ENCODE measurements around the gene MRPL51. TPM values are rescaled to one million over a fixed set of nuclear protein-coding genes. Genes with fewer than 3 reads are reported as not detected.

MRPL51 gene
- polyA plus RNA-seq, 6 donors from 2014 or later: 126 to 243 (median 176) TPM

GRCh38 chr12:6444031-6444430, 49.0 kb downstream of the MRPL51 start:
- Mint-ChIP-seq H3K9me3 (no peaks in the 10 kb centered on the region), H3K36me3 (no peaks in the 10 kb centered on the region), H3K4me1 (peaks cover 49 to 67% (median 59%) of the 10 kb centered on the region in 3 donors)

GRCh38 chr12:6443361-6443983, 49.6 kb downstream of the MRPL51 start:
- Mint-ChIP-seq H3K4me3 (peak overlapping the region in 6 of 8 donors; percentile 3 to 82 (median 66)), H3K36me3 (no peaks in the 10 kb centered on the region), H3K9me3 (no peaks in the 10 kb centered on the region), H3K27ac (peak overlapping the region; percentile 76 to 96 (median 89)), H3K27me3 (no peaks in the 10 kb centered on the region), H3K4me1 (peaks cover 49 to 67% (median 59%) of the 10 kb centered on the region in 3 donors)
- DNase-seq: no peak
- ATAC-seq (ENCODE audit: low read depth in 2 of 2): peak; percentile 49 to 62

More at GRCh38 chr12:6444031-6444430, 49.0 kb downstream of the MRPL51 start:
- H3K4me3 Mint-ChIP-seq: peak overlapping the region in 4 of 8 donors; percentile 43 to 82 (median 70)
- H3K27ac Mint-ChIP-seq: peak overlapping the region; percentile 49 to 96 (median 82)
- no peak for DNase-seq
- no peaks in the 10 kb centered on the region for H3K27me3 Mint-ChIP-seq
- ATAC-seq (ENCODE audit: low read depth in 2 of 2): no peak

GRCh38 chr12:6442836-6443235, 50.2 kb downstream of the MRPL51 start:
- H3K4me3 Mint-ChIP-seq: peak overlapping the region in 1 of 8 donors; percentile 38
- ATAC-seq (ENCODE audit: low read depth in 2 of 2) (no peak), DNase-seq (no peak)
- no peaks in the 10 kb centered on the region for H3K36me3 Mint-ChIP-seq
- H3K4me1 Mint-ChIP-seq: peaks cover 45 to 63% (median 55%) of the 10 kb centered on the region in 3 donors
- peak overlapping the region in 4 of 6 donors; percentile 38 to 96 (median 85) for H3K27ac Mint-ChIP-seq
- no peaks in the 10 kb centered on the region for H3K27me3 Mint-ChIP-seq
- no peaks in the 10 kb centered on the region for H3K9me3 Mint-ChIP-seq

Other genes starting within 250 kb of the MRPL51 start
- not detected for gene PLEKHG6, start 182.6 kb downstream of the MRPL51 start, polyA plus RNA-seq (ENCODE audit: low read depth in 6 of 6)
- 1 to 10 TPM in 2 of 6 donors, under 1 TPM in 2, not detected in 2; 0.34 to 1.8 (median 1.0) TPM for gene TNFRSF1A, start 151.2 kb downstream of the MRPL51 start, polyA plus RNA-seq (ENCODE audit: low read depth in 6 of 6)
- gene SCNN1A, start 117.7 kb downstream of the MRPL51 start, polyA plus RNA-seq (ENCODE audit: low read depth in 6 of 6): not detected
- under 1 TPM in 3 of 6 donors, not detected in 3; 0.20 to 0.90 (median 0.22) TPM for gene LTBR, start 109.1 kb downstream of the MRPL51 start, polyA plus RNA-seq (ENCODE audit: low read depth in 6 of 6)
- 10 to 100 TPM in 1 of 6 donors, 1 to 10 TPM in 5; 3.2 to 14.8 (median 6.6) TPM for gene CD27, start 48.3 kb downstream of the MRPL51 start, polyA plus RNA-seq (ENCODE audit: low read depth in 6 of 6)
- 100 to 1,000 TPM in 3 of 6 donors, 10 to 100 TPM in 3; 61.0 to 128 (median 108) TPM for gene TAPBPL, start 41.2 kb downstream of the MRPL51 start, polyA plus RNA-seq (ENCODE audit: low read depth in 6 of 6)
- gene VAMP1, start 22.6 kb downstream of the MRPL51 start, polyA plus RNA-seq (ENCODE audit: low read depth in 6 of 6): 1 to 10 TPM; 1.7 to 6.7 (median 4.5) TPM
- gene NCAPD2, start 840 bp upstream of the MRPL51 start, polyA plus RNA-seq (ENCODE audit: low read depth in 6 of 6): 10 to 100 TPM; 13.3 to 25.5 (median 17.8) TPM
- gene GAPDH, start 41.3 kb upstream of the MRPL51 start, polyA plus RNA-seq (ENCODE audit: low read depth in 6 of 6): 1,000 to 10,000 TPM in 1 of 6 donors, 100 to 1,000 TPM in 5; 607 to 1,152 (median 779) TPM
- gene IFFO1, start 62.8 kb upstream of the MRPL51 start, polyA plus RNA-seq (ENCODE audit: low read depth in 6 of 6): 10 to 100 TPM in 1 of 6 donors, 1 to 10 TPM in 5; 4.6 to 15.3 (median 6.3) TPM
- gene NOP2, start 75.0 kb upstream of the MRPL51 start, polyA plus RNA-seq (ENCODE audit: low read depth in 6 of 6): 10 to 100 TPM; 11.7 to 27.6 (median 17.5) TPM
- gene CHD4, start 114.1 kb upstream of the MRPL51 start, polyA plus RNA-seq (ENCODE audit: low read depth in 6 of 6): 10 to 100 TPM; 26.6 to 67.1 (median 44.5) TPM
- 10 to 100 TPM; 25.2 to 69.9 (median 40.1) TPM for gene LPAR5, start 142.7 kb upstream of the MRPL51 start, polyA plus RNA-seq (ENCODE audit: low read depth in 6 of 6)
- 10 to 100 TPM in 1 of 6 donors, 1 to 10 TPM in 5; 3.8 to 11.0 (median 8.9) TPM for gene ACRBP, start 154.2 kb upstream of the MRPL51 start, polyA plus RNA-seq (ENCODE audit: low read depth in 6 of 6)
- 100 to 1,000 TPM in 4 of 6 donors, 10 to 100 TPM in 2; 93.5 to 139 (median 112) TPM for gene ING4, start 169.9 kb upstream of the MRPL51 start, polyA plus RNA-seq (ENCODE audit: low read depth in 6 of 6)
- 10 to 100 TPM; 13.5 to 39.7 (median 23.2) TPM for gene ZNF384, start 196.1 kb upstream of the MRPL51 start, polyA plus RNA-seq (ENCODE audit: low read depth in 6 of 6)
- not detected for gene PIANP, start 207.6 kb upstream of the MRPL51 start, polyA plus RNA-seq (ENCODE audit: low read depth in 6 of 6)
- gene COPS7A, start 230.8 kb upstream of the MRPL51 start, polyA plus RNA-seq (ENCODE audit: low read depth in 6 of 6): 10 to 100 TPM; 26.4 to 43.9 (median 34.4) TPM